Measurements from ENCODE around the gene BSG.

BSG gene

DNA sequence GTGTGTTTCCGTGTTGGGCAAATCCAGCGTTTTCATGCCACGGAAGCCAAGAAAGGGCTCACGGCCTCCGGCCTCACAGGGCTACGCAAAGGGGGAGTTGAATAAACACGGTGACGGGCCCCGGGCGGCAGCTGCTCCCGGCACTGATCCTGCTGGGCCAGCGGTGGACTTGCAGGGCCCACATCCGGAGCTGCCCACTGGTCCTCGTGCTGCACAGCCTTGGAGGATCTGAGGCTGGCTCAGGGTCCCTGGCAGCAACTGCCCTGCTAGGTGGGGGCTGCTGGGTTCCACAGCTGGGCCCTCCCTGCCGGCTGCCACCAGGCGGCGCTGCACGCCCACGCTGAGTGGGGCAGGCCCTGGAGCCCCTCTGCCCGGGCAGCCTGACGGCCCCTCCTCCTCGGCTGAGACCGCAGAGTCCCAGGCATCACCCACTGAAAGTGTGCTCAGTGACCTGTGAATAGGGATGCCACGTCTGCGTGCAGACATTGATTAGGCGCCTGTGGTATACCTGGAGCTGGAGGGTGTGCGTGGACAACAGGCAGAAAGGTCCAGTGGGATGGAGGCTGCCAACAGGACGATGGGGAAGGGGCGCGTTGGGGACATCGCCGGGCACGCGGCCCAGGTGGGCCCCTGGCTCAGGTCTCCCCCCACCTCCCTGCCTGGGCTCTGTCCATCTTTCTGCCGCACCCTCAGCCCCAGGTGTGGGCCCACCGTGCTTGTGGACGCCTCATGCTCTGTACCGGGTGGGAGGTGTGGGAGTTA lies 12.0 kb downstream of the BSG start:
- Histone ChIP-seq H3K4me3 (ENCODE audit: low read depth, low read length) (no peak overlapping the region), H3K36me3 (ENCODE audit: control insufficient read depth in 2 of 2, insufficient read depth in 1 of 2, low read length in 2 of 2) (peaks cover 0 to 35% of the 10 kb centered on the region in 2 experiments; a peak in 1 of 3 replicates), H3K9me3 (ENCODE audit: control insufficient read depth, insufficient read depth, low read depth, low read length) (no peaks in the 10 kb centered on the region), H3K4me1 (ENCODE audit: control insufficient read depth, insufficient read depth, low read length) (peaks cover 7% of the 10 kb centered on the region; the same call in 1 of the 2 replicates), H3K27ac (ENCODE audit: extremely low read depth, low read depth, low read length) (no peak overlapping the region)
- POLR2A ChIA-PET, result interaction anchor here (0.9 to 1.5 kb wide), 4 partner anchors 10 to 53 kb away, joined by 3 to 5 read pairs (median 4); partner anchors contain the start of gene CDC34
- CTCF ChIA-PET, result interaction anchor here (0.6 to 2.5 kb wide), 13 partner anchors 10 to 571 kb away, joined by 3 to 17 read pairs (median 3); partner anchors contain the start of gene RNF126
- no peak for TF ChIP-seq ZNF174 (tag by site-specific recombination; IDR thresholded peaks at IDR 0.05)
- 0 out of 2 replicates have a peak, but pooled peaks have one; percentile 14 for TF ChIP-seq ZNF629 (tag by site-specific recombination; IDR thresholded peaks at IDR 0.05)
- TF ChIP-seq ZNF600 (tag by site-specific recombination; IDR thresholded peaks at IDR 0.05), result 0 out of 2 replicates have a peak, but pooled peaks have one; percentile 41
- no peak for TF ChIP-seq ZBTB21 (tag by site-specific recombination; IDR thresholded peaks at IDR 0.05)
- no peak for TF ChIP-seq ZNF555 (tag by site-specific recombination; conservative IDR thresholded peaks at IDR 0.05)
- peak; percentile 93 for TF ChIP-seq ZNF2 (tag by site-specific recombination; IDR thresholded peaks at IDR 0.05)
- TF ChIP-seq KLF1 (tag by site-specific recombination; IDR thresholded peaks at IDR 0.05), result peak; percentile 53
- TF ChIP-seq, protein P1, sequence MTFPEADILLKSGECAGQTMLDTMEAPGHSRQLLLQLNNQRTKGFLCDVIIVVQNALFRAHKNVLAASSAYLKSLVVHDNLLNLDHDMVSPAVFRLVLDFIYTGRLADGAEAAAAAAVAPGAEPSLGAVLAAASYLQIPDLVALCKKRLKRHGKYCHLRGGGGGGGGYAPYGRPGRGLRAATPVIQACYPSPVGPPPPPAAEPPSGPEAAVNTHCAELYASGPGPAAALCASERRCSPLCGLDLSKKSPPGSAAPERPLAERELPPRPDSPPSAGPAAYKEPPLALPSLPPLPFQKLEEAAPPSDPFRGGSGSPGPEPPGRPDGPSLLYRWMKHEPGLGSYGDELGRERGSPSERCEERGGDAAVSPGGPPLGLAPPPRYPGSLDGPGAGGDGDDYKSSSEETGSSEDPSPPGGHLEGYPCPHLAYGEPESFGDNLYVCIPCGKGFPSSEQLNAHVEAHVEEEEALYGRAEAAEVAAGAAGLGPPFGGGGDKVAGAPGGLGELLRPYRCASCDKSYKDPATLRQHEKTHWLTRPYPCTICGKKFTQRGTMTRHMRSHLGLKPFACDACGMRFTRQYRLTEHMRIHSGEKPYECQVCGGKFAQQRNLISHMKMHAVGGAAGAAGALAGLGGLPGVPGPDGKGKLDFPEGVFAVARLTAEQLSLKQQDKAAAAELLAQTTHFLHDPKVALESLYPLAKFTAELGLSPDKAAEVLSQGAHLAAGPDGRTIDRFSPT (tag by site-specific recombination; IDR thresholded peaks at IDR 0.05), result peak; percentile 48
- TF ChIP-seq ZNF37A (tag by site-specific recombination; IDR thresholded peaks at IDR 0.05), result no peak
- TF ChIP-seq, protein P2, sequence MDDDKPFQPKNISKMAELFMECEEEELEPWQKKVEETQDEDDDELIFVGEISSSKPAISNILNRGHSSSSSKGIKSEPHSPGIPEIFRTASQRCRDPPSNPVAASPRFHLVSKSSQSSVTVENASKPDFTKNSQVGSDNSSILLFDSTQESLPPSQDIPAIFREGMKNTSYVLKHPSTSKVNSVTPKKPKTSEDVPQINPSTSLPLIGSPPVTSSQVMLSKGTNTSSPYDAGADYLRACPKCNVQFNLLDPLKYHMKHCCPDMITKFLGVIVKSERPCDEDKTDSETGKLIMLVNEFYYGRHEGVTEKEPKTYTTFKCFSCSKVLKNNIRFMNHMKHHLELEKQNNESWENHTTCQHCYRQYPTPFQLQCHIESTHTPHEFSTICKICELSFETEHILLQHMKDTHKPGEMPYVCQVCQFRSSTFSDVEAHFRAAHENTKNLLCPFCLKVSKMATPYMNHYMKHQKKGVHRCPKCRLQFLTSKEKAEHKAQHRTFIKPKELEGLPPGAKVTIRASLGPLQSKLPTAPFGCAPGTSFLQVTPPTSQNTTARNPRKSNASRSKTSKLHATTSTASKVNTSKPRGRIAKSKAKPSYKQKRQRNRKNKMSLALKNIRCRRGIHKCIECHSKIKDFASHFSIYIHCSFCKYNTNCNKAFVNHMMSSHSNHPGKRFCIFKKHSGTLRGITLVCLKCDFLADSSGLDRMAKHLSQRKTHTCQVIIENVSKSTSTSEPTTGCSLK (tag by site-specific recombination; IDR thresholded peaks at IDR 0.05), result no peak
- peak; percentile 84 for TF ChIP-seq ZFHX2 (tag by site-specific recombination; conservative IDR thresholded peaks at IDR 0.05)
- peak; percentile 73 for TF ChIP-seq EGR2 (tag by site-specific recombination; IDR thresholded peaks at IDR 0.05; ENCODE audit: low read depth)
- TF ChIP-seq SP7 (tag by site-specific recombination; IDR thresholded peaks at IDR 0.05), result peak; percentile 51; the same call in 1 of the 2 replicates
- TF ChIP-seq, protein P3, sequence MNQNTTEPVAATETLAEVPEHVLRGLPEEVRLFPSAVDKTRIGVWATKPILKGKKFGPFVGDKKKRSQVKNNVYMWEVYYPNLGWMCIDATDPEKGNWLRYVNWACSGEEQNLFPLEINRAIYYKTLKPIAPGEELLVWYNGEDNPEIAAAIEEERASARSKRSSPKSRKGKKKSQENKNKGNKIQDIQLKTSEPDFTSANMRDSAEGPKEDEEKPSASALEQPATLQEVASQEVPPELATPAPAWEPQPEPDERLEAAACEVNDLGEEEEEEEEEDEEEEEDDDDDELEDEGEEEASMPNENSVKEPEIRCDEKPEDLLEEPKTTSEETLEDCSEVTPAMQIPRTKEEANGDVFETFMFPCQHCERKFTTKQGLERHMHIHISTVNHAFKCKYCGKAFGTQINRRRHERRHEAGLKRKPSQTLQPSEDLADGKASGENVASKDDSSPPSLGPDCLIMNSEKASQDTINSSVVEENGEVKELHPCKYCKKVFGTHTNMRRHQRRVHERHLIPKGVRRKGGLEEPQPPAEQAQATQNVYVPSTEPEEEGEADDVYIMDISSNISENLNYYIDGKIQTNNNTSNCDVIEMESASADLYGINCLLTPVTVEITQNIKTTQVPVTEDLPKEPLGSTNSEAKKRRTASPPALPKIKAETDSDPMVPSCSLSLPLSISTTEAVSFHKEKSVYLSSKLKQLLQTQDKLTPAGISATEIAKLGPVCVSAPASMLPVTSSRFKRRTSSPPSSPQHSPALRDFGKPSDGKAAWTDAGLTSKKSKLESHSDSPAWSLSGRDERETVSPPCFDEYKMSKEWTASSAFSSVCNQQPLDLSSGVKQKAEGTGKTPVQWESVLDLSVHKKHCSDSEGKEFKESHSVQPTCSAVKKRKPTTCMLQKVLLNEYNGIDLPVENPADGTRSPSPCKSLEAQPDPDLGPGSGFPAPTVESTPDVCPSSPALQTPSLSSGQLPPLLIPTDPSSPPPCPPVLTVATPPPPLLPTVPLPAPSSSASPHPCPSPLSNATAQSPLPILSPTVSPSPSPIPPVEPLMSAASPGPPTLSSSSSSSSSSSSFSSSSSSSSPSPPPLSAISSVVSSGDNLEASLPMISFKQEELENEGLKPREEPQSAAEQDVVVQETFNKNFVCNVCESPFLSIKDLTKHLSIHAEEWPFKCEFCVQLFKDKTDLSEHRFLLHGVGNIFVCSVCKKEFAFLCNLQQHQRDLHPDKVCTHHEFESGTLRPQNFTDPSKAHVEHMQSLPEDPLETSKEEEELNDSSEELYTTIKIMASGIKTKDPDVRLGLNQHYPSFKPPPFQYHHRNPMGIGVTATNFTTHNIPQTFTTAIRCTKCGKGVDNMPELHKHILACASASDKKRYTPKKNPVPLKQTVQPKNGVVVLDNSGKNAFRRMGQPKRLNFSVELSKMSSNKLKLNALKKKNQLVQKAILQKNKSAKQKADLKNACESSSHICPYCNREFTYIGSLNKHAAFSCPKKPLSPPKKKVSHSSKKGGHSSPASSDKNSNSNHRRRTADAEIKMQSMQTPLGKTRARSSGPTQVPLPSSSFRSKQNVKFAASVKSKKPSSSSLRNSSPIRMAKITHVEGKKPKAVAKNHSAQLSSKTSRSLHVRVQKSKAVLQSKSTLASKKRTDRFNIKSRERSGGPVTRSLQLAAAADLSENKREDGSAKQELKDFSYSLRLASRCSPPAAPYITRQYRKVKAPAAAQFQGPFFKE (tag by site-specific recombination; IDR thresholded peaks at IDR 0.05; ENCODE audit: borderline replicate concordance), result no peak
- TF ChIP-seq, protein P4, sequence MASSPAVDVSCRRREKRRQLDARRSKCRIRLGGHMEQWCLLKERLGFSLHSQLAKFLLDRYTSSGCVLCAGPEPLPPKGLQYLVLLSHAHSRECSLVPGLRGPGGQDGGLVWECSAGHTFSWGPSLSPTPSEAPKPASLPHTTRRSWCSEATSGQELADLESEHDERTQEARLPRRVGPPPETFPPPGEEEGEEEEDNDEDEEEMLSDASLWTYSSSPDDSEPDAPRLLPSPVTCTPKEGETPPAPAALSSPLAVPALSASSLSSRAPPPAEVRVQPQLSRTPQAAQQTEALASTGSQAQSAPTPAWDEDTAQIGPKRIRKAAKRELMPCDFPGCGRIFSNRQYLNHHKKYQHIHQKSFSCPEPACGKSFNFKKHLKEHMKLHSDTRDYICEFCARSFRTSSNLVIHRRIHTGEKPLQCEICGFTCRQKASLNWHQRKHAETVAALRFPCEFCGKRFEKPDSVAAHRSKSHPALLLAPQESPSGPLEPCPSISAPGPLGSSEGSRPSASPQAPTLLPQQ (tag by site-specific recombination; IDR thresholded peaks at IDR 0.05), result peak; percentile 66
- 0 out of 2 replicates have a peak, but pooled peaks have one; percentile 18 for TF ChIP-seq ZNF843 (tag by site-specific recombination; IDR thresholded peaks at IDR 0.05)
- peak; percentile 55 for TF ChIP-seq ZNF654 (tag by site-specific recombination; IDR thresholded peaks at IDR 0.05; ENCODE audit: low read depth)
- TF ChIP-seq, protein P5, sequence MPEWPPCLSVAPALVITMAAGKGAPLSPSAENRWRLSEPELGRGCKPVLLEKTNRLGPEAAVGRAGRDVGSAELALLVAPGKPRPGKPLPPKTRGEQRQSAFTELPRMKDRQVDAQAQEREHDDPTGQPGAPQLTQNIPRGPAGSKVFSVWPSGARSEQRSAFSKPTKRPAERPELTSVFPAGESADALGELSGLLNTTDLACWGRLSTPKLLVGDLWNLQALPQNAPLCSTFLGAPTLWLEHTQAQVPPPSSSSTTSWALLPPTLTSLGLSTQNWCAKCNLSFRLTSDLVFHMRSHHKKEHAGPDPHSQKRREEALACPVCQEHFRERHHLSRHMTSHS (tag by site-specific recombination; IDR thresholded peaks at IDR 0.05), result no peak
- TF ChIP-seq, protein P6, sequence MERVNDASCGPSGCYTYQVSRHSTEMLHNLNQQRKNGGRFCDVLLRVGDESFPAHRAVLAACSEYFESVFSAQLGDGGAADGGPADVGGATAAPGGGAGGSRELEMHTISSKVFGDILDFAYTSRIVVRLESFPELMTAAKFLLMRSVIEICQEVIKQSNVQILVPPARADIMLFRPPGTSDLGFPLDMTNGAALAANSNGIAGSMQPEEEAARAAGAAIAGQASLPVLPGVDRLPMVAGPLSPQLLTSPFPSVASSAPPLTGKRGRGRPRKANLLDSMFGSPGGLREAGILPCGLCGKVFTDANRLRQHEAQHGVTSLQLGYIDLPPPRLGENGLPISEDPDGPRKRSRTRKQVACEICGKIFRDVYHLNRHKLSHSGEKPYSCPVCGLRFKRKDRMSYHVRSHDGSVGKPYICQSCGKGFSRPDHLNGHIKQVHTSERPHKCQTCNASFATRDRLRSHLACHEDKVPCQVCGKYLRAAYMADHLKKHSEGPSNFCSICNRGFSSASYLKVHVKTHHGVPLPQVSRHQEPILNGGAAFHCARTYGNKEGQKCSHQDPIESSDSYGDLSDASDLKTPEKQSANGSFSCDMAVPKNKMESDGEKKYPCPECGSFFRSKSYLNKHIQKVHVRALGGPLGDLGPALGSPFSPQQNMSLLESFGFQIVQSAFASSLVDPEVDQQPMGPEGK (tag by site-specific recombination; IDR thresholded peaks at IDR 0.05), result peak; percentile 95
- TF ChIP-seq, protein P7, sequence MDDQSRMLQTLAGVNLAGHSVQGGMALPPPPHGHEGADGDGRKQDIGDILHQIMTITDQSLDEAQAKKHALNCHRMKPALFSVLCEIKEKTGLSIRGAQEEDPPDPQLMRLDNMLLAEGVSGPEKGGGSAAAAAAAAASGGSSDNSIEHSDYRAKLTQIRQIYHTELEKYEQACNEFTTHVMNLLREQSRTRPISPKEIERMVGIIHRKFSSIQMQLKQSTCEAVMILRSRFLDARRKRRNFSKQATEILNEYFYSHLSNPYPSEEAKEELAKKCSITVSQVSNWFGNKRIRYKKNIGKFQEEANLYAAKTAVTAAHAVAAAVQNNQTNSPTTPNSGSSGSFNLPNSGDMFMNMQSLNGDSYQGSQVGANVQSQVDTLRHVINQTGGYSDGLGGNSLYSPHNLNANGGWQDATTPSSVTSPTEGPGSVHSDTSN (CRISPR knock-in tag; IDR thresholded peaks at IDR 0.05), result 0 out of 2 replicates have a peak, but pooled peaks have one; percentile 45
